GM12891 (cell line): ENCODE measurements around the gene CABP2.
A peak's percentile ranks its signal among the peaks of the same experiment; 100 is the strongest.

Source experiments
- POLR2A ChIP-seq: IDR thresholded peaks from 2 replicates; pipeline ENCODE4 v1.6.1; 2011; ENCODE audit warnings: low read depth, low read length, control low read depth
- POLR2AphosphoS5 ChIP-seq: IDR thresholded peaks from 2 replicates; pipeline ENCODE4 v1.6.1; 2011; ENCODE audit warnings: low read depth, low read length, control low read depth

DNA sequence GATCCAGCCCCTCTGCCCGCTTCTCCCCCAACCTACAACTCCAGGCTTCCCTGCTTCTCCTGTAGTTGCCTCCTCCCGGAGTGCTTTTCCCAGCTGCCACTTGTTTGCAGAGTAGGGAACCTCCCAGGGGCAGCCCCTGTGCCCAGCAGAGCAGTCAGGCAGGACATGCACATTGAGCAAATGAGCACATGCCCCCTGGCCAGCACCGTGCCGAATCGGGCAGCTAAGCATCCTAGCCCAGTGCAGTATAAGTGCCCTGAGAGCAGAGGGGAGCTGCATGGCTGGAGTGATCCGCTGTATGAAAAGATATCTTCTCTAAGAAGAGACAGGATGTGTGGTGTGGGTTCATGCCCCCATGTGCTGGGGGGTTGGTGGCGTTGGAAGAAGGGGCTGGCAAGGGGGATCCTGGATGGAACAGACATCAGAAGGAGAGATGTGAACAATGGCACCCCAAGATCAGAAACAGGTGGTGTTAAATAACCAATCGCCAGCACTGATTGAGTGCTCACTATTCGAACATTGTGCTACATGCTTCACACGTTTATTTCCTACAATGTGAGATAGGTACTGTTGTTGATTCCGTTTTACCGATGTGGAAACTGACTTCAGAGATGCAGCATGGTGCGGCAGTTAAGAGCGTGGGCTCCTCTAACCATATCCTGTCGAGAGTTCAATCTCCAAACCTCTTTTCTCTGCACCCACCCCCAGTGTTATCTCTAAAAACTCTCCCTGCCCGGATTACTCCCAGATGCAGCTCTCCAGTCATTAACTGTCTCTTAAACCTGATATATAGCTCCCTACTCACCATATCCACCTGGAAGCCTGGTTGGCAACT is 39.2 kb downstream of the CABP2 start:
- TF ChIP-seq POLR2A, result peak; percentile 67
- peak; percentile 66 for TF ChIP-seq POLR2AphosphoS5
